Measurements from ENCODE around the gene PLSCR1. TPM values are rescaled to one million over a fixed set of nuclear protein-coding genes. Genes with fewer than 3 reads are reported as not detected.

Gene PLSCR1
- total and polyA plus RNA-seq, 4 donors: 23.5 to 47.8 (median 36.8) TPM

GRCh38 chr3:146554151-146554760 lies 9.8 kb upstream of the PLSCR1 start:
- Histone ChIP-seq H3K9me3 (ENCODE audit: control insufficient read depth, insufficient read depth, low read length) (no peaks in the 10 kb centered on the region), H3K27ac (ENCODE audit: low read depth, low read length) (no peak overlapping the region), H3K4me1 (ENCODE audit: control insufficient read depth, insufficient read depth, low read length) (no peaks in the 10 kb centered on the region), H3K4me3 (ENCODE audit: low read depth, low read length) (no peak overlapping the region), H3K36me3 (ENCODE audit: control insufficient read depth, insufficient read depth, low read length) (no peaks in the 10 kb centered on the region), H3K27me3 (ENCODE audit: control insufficient read depth, insufficient read depth, low read length) (no peaks in the 10 kb centered on the region)
- no peak for DNase-seq (ENCODE audit: low read depth in 4 of 6, low spot score in 6 of 6)
- 85% methylated on average over 4 of the region's 7 CpGs for WGBS (ENCODE audit: insufficient coverage)

GRCh38 chr3:146550743-146551510 lies 6.5 kb upstream of the PLSCR1 start:
- no peaks in the 10 kb centered on the region for H3K4me1 ChIP-seq (ENCODE audit: control insufficient read depth, insufficient read depth, low read length)
- no peak overlapping the region for H3K4me3 ChIP-seq (ENCODE audit: low read depth, low read length)
- no peak for DNase-seq (ENCODE audit: low read depth in 4 of 6, low spot score in 6 of 6)

GRCh38 chr3:146550070-146550615 lies 5.7 kb upstream of the PLSCR1 start:
- Histone ChIP-seq H3K4me1 (ENCODE audit: control insufficient read depth, insufficient read depth, low read length) (no peaks in the 10 kb centered on the region), H3K36me3 (ENCODE audit: control insufficient read depth, insufficient read depth, low read length) (no peaks in the 10 kb centered on the region), H3K4me3 (ENCODE audit: low read depth, low read length) (no peak overlapping the region), H3K27me3 (ENCODE audit: control insufficient read depth, insufficient read depth, low read length) (no peaks in the 10 kb centered on the region), H3K9me3 (ENCODE audit: control insufficient read depth, insufficient read depth, low read length) (no peaks in the 10 kb centered on the region), H3K27ac (ENCODE audit: low read depth, low read length) (no peak overlapping the region)
- no peak for DNase-seq (ENCODE audit: low read depth in 4 of 6, low spot score in 6 of 6)

More at GRCh38 chr3:146550743-146551510, 6.5 kb upstream of the PLSCR1 start:
- Histone ChIP-seq H3K36me3 (ENCODE audit: control insufficient read depth, insufficient read depth, low read length) (no peaks in the 10 kb centered on the region), H3K27ac (ENCODE audit: low read depth, low read length) (no peak overlapping the region), H3K9me3 (ENCODE audit: control insufficient read depth, insufficient read depth, low read length) (no peaks in the 10 kb centered on the region), H3K27me3 (ENCODE audit: control insufficient read depth, insufficient read depth, low read length) (no peaks in the 10 kb centered on the region)
- no CpG with 5 or more reads among the region's 5 CpGs for WGBS (ENCODE audit: insufficient coverage)

GRCh38 chr3:146547235-146547835 lies 2.9 kb upstream of the PLSCR1 start:
- no peak for DNase-seq (ENCODE audit: low read depth in 4 of 6, low spot score in 6 of 6)
- no peak overlapping the region for H3K4me3 ChIP-seq (ENCODE audit: low read depth, low read length)
- H3K27me3 ChIP-seq (ENCODE audit: control insufficient read depth, insufficient read depth, low read length): no peaks in the 10 kb centered on the region
- no peaks in the 10 kb centered on the region for H3K9me3 ChIP-seq (ENCODE audit: control insufficient read depth, insufficient read depth, low read length)
- no peaks in the 10 kb centered on the region for H3K36me3 ChIP-seq (ENCODE audit: control insufficient read depth, insufficient read depth, low read length)
- no peak overlapping the region for H3K27ac ChIP-seq (ENCODE audit: low read depth, low read length)
- H3K4me1 ChIP-seq (ENCODE audit: control insufficient read depth, insufficient read depth, low read length): peaks cover 6% of the 10 kb centered on the region

GRCh38 chr3:146546366-146546965 lies 2.1 kb upstream of the PLSCR1 start:
- Histone ChIP-seq H3K27ac (ENCODE audit: low read depth, low read length) (no peak overlapping the region), H3K36me3 (ENCODE audit: control insufficient read depth, insufficient read depth, low read length) (no peaks in the 10 kb centered on the region), H3K4me1 (ENCODE audit: control insufficient read depth, insufficient read depth, low read length) (peaks cover 6% of the 10 kb centered on the region), H3K9me3 (ENCODE audit: control insufficient read depth, insufficient read depth, low read length) (no peaks in the 10 kb centered on the region), H3K4me3 (ENCODE audit: low read depth, low read length) (no peak overlapping the region), H3K27me3 (ENCODE audit: control insufficient read depth, insufficient read depth, low read length) (no peaks in the 10 kb centered on the region)
- DNase-seq (ENCODE audit: low read depth in 4 of 6, low spot score in 6 of 6): no peak
- WGBS (ENCODE audit: insufficient coverage): no CpG with 5 or more reads among the region's 1 CpG

- Histone ChIP-seq H3K4me3 (ENCODE audit: low read depth, low read length) (peak overlapping the region; percentile 84), H3K4me1 (ENCODE audit: control insufficient read depth, insufficient read depth, low read length) (peaks cover 6% of the 10 kb centered on the region), H3K27ac (ENCODE audit: low read depth, low read length) (peak overlapping the region; percentile 89), H3K27me3 (ENCODE audit: control insufficient read depth, insufficient read depth, low read length) (no peaks in the 10 kb centered on the region), H3K9me3 (ENCODE audit: control insufficient read depth, insufficient read depth, low read length) (no peaks in the 10 kb centered on the region), H3K36me3 (ENCODE audit: control insufficient read depth, insufficient read depth, low read length) (no peaks in the 10 kb centered on the region)
- no peak for DNase-seq (ENCODE audit: low read depth in 4 of 6, low spot score in 6 of 6)
- WGBS (ENCODE audit: insufficient coverage): 100% methylated on average over 1 of the region's 8 CpGs
Observed at GRCh38 chr3:146544929-146545528, 622 bp upstream of the PLSCR1 start.

GRCh38 chr3:146543461-146544001 lies 876 bp downstream of the PLSCR1 start:
- Histone ChIP-seq H3K4me3 (ENCODE audit: low read depth, low read length) (peak overlapping the region; percentile 84), H3K27me3 (ENCODE audit: control insufficient read depth, insufficient read depth, low read length) (no peaks in the 10 kb centered on the region), H3K9me3 (ENCODE audit: control insufficient read depth, insufficient read depth, low read length) (no peaks in the 10 kb centered on the region), H3K36me3 (ENCODE audit: control insufficient read depth, insufficient read depth, low read length) (no peaks in the 10 kb centered on the region), H3K27ac (ENCODE audit: low read depth, low read length) (peak overlapping the region; percentile 89), H3K4me1 (ENCODE audit: control insufficient read depth, insufficient read depth, low read length) (peaks cover 6% of the 10 kb centered on the region)
- 18% methylated on average over 7 of the region's 10 CpGs for WGBS (ENCODE audit: insufficient coverage)
- peak in 3 of 6 donors; percentile 3 to 60 (median 17) for DNase-seq (ENCODE audit: low read depth in 4 of 6, low spot score in 6 of 6)

- no CpG with 5 or more reads among the region's 2 CpGs for WGBS (ENCODE audit: insufficient coverage)
Observed at GRCh38 chr3:146542978-146543377, 1.4 kb downstream of the PLSCR1 start.

GRCh38 chr3:146542179-146542578 lies 2.2 kb downstream of the PLSCR1 start:
- peaks cover 6% of the 10 kb centered on the region for H3K4me1 ChIP-seq (ENCODE audit: control insufficient read depth, insufficient read depth, low read length)
- H3K27ac ChIP-seq (ENCODE audit: low read depth, low read length): no peak overlapping the region

More at GRCh38 chr3:146542978-146543377, 1.4 kb downstream of the PLSCR1 start:
- Histone ChIP-seq H3K27me3 (ENCODE audit: control insufficient read depth, insufficient read depth, low read length) (no peaks in the 10 kb centered on the region), H3K9me3 (ENCODE audit: control insufficient read depth, insufficient read depth, low read length) (no peaks in the 10 kb centered on the region), H3K4me3 (ENCODE audit: low read depth, low read length) (peak overlapping the region; percentile 84), H3K36me3 (ENCODE audit: control insufficient read depth, insufficient read depth, low read length) (no peaks in the 10 kb centered on the region), H3K4me1 (ENCODE audit: control insufficient read depth, insufficient read depth, low read length) (peaks cover 6% of the 10 kb centered on the region), H3K27ac (ENCODE audit: low read depth, low read length) (no peak overlapping the region)
- DNase-seq (ENCODE audit: low read depth in 4 of 6, low spot score in 6 of 6): no peak

More at GRCh38 chr3:146542179-146542578, 2.2 kb downstream of the PLSCR1 start:
- H3K9me3 ChIP-seq (ENCODE audit: control insufficient read depth, insufficient read depth, low read length): no peaks in the 10 kb centered on the region
- DNase-seq (ENCODE audit: low read depth in 4 of 6, low spot score in 6 of 6): no peak
- H3K4me3 ChIP-seq (ENCODE audit: low read depth, low read length): no peak overlapping the region
- H3K27me3 ChIP-seq (ENCODE audit: control insufficient read depth, insufficient read depth, low read length): no peaks in the 10 kb centered on the region
- no peaks in the 10 kb centered on the region for H3K36me3 ChIP-seq (ENCODE audit: control insufficient read depth, insufficient read depth, low read length)
- no CpG with 5 or more reads among the region's 2 CpGs for WGBS (ENCODE audit: insufficient coverage)
